IMR-90 (cell line): ENCODE results near the gene BBIP1. TPM values are rescaled to one million over a fixed set of nuclear protein-coding genes. Genes with fewer than 3 reads are reported as not detected.

ENCODE experiments used
- ATAC-seq: fragments of 200-7000 bp; cut with Tn5 transposase; 2 replicates; pipeline ENCODE4 v1.9.1; 2020; ENCODE audit warnings: low read depth, mild to moderate bottlenecking, moderate library complexity
- BruUV-seq: library from RNA; stranded (reverse); fragments of 400-500 nt; replicated peaks from 2 replicates; lab custom pipeline; 2021; lab: Mats Ljungman, UMichigan
- CTCF ChIA-PET: fragments of 300-600 bp; formaldehyde crosslinking; extraction: SDS; loops from one replicate; lab custom pipeline; 2021; ENCODE audit warnings: antibody characterized with exemption; lab: Yijun Ruan, JAX
- POLR2A ChIA-PET: fragments of 300-600 bp; sonication (Branson Sonifier 250); formaldehyde crosslinking; loops from one replicate; lab custom pipeline; 2022; ENCODE audit warnings: antibody characterized with exemption; ENCODE audit not compliant: unreplicated experiment; lab: Charles Lee
- DNase-seq: peaks from one replicate; pipeline ENCODE4 v3.0.0; 2013
- H2AFZ ChIP-seq: replicated peaks from 2 replicates; pipeline ENCODE3; 2013; ENCODE audit warnings: low read length, mild to moderate bottlenecking; ENCODE audit not compliant: poor library complexity
- H2AK5ac ChIP-seq: 2 replicates; pipeline ENCODE4 v1.6.1; 2013; ENCODE audit warnings: low read depth, low read length, inconsistent platforms
- H2AK9ac ChIP-seq: replicated peaks from 2 replicates; pipeline ENCODE3; 2013; ENCODE audit warnings: mild to moderate bottlenecking, low read depth, low read length, moderate library complexity; ENCODE audit not compliant: poor library complexity
- H2BK120ac ChIP-seq: 2 replicates; pipeline ENCODE4 v1.6.1; 2013; ENCODE audit warnings: low read depth, low read length, inconsistent platforms
- H2BK15ac ChIP-seq: 3 replicates; pipeline ENCODE4 v1.6.1; 2013; ENCODE audit warnings: low read depth, low read length, inconsistent platforms
- H2BK20ac ChIP-seq: 2 replicates; pipeline ENCODE4 v1.6.1; 2013; ENCODE audit warnings: low read depth, mild to moderate bottlenecking, inconsistent platforms, low read length, moderate library complexity
- H2BK5ac ChIP-seq: 2 replicates; pipeline ENCODE4 v1.6.1; 2013; ENCODE audit warnings: mild to moderate bottlenecking, low read depth, low read length, inconsistent platforms; ENCODE audit not compliant: poor library complexity, severe bottlenecking
- H3K14ac ChIP-seq: replicated peaks from 2 replicates; pipeline ENCODE4 v1.6.1; 2013; ENCODE audit warnings: low read depth, low read length, inconsistent platforms
- H3K18ac ChIP-seq: 2 replicates; pipeline ENCODE4 v1.6.1; 2013; ENCODE audit warnings: low read depth, low read length, control low read depth
- H3K23ac ChIP-seq: 2 replicates; pipeline ENCODE4 v1.6.1; 2013; ENCODE audit warnings: low read depth, low read length, inconsistent platforms
- H3K27ac ChIP-seq: 2 replicates; pipeline ENCODE4 v1.5.1; 2013; ENCODE audit warnings: mild to moderate bottlenecking, control low read depth, low read length; ENCODE audit not compliant: insufficient read depth
- H3K27me3 ChIP-seq: 2 replicates; pipeline ENCODE4 v1.6.1; 2013; ENCODE audit warnings: low read length; ENCODE audit not compliant: control insufficient read depth, insufficient read depth
- H3K36me3 ChIP-seq: 2 replicates; pipeline ENCODE4 v1.6.1; 2013; ENCODE audit warnings: low read length, mixed read lengths; ENCODE audit not compliant: control insufficient read depth, insufficient read depth
- H3K4ac ChIP-seq: 2 replicates; pipeline ENCODE4 v1.6.1; 2013; ENCODE audit warnings: low read depth, low read length, inconsistent platforms
- H3K4me1 ChIP-seq: 2 replicates; pipeline ENCODE4 v1.6.1; 2013; ENCODE audit warnings: low read length, mixed read lengths; ENCODE audit not compliant: control insufficient read depth, insufficient read depth
- H3K4me2 ChIP-seq: 2 replicates; pipeline ENCODE4 v1.6.1; 2013; ENCODE audit warnings: low read depth, mild to moderate bottlenecking, control low read depth, low read length, moderate library complexity
- H3K4me3 ChIP-seq: 2 replicates; pipeline ENCODE4 v1.5.1; 2013; ENCODE audit warnings: low read depth, mild to moderate bottlenecking, control low read depth, low read length, moderate library complexity; ENCODE audit not compliant: insufficient read depth
- H3K56ac ChIP-seq: 2 replicates; pipeline ENCODE4 v1.6.1; 2013; ENCODE audit warnings: low read length, inconsistent platforms; ENCODE audit not compliant: insufficient read depth; ENCODE audit errors: extremely low read depth
- H3K79me1 ChIP-seq, 2 experiments: 2 replicates each; pipeline ENCODE4 v1.6.1; 2013; ENCODE audit warnings: low read length in 2 of 2, inconsistent platforms in 1 of 2, low read depth in 1 of 2
- H3K9ac ChIP-seq: 2 replicates; pipeline ENCODE4 v1.6.1; 2013; ENCODE audit warnings: low read depth, low read length, control low read depth
- H3K9me1 ChIP-seq: 2 replicates; pipeline ENCODE4 v1.6.1; 2013; ENCODE audit warnings: low read length, inconsistent platforms; ENCODE audit not compliant: insufficient read depth
- H3K9me3 ChIP-seq: 2 replicates; pipeline ENCODE4 v1.6.1; 2013; ENCODE audit warnings: low read length; ENCODE audit not compliant: control insufficient read depth, insufficient read depth
- H4K20me1 ChIP-seq: 2 replicates; pipeline ENCODE4 v1.6.1; 2013; ENCODE audit warnings: low read length, inconsistent platforms; ENCODE audit not compliant: insufficient read depth
- H4K5ac ChIP-seq: 2 replicates; pipeline ENCODE4 v1.6.1; 2013; ENCODE audit warnings: mild to moderate bottlenecking, low read depth, low read length, control low read depth
- H4K8ac ChIP-seq, 2 experiments: 2 replicates each; pipeline ENCODE4 v1.6.1; 2013; ENCODE audit warnings: low read depth in 2 of 2, low read length in 2 of 2, control low read depth in 1 of 2, inconsistent platforms in 1 of 2
- H4K91ac ChIP-seq: 2 replicates; pipeline ENCODE4 v1.6.1; 2013; ENCODE audit warnings: low read depth, low read length, inconsistent platforms; ENCODE audit not compliant: insufficient read depth
- BHLHE40 ChIP-seq: fragments of 150-350 bp; IDR thresholded peaks from 2 replicates; pipeline ENCODE4 v1.6.1; 2016; ENCODE audit warnings: mild to moderate bottlenecking, low read depth, low read length
- CEBPB ChIP-seq: IDR thresholded peaks from 2 replicates; pipeline ENCODE4 v1.6.1; 2012; ENCODE audit warnings: low read depth, low read length, improper control_type of control experiment
- CHD1 ChIP-seq: IDR thresholded peaks from 2 replicates; pipeline ENCODE4 v1.6.1; 2012; ENCODE audit warnings: low read depth, low read length, improper control_type of control experiment
- CTCF ChIP-seq: conservative IDR thresholded peaks from 2 replicates; pipeline ENCODE4 v1.5.1; 2012; ENCODE audit warnings: mild to moderate bottlenecking, low read depth, low read length, improper control_type of control experiment
- ELK1 ChIP-seq: fragments of 150-350 bp; IDR thresholded peaks from 2 replicates; pipeline ENCODE4 v1.6.1; 2016; ENCODE audit warnings: low read depth, mild to moderate bottlenecking, low read length, moderate library complexity, borderline replicate concordance
- FOS ChIP-seq: fragments of 150-350 bp; IDR thresholded peaks from 2 replicates; pipeline ENCODE4 v1.6.1; 2016; ENCODE audit warnings: low read depth, low read length
- MAFK ChIP-seq: IDR thresholded peaks from 2 replicates; pipeline ENCODE4 v1.6.1; 2012; ENCODE audit warnings: low read depth, low read length, improper control_type of control experiment
- MAZ ChIP-seq: IDR thresholded peaks from 2 replicates; pipeline ENCODE4 v1.6.1; 2012; ENCODE audit warnings: low read depth, mild to moderate bottlenecking, low read length, improper control_type of control experiment, moderate library complexity, borderline replicate concordance
- MXI1 ChIP-seq: IDR thresholded peaks from 2 replicates; pipeline ENCODE4 v1.6.1; 2012; ENCODE audit warnings: low read depth, mild to moderate bottlenecking, low read length, moderate library complexity, borderline replicate concordance
- NFE2L2 ChIP-seq: fragments of 150-350 bp; IDR thresholded peaks from 2 replicates; pipeline ENCODE4 v1.6.1; 2016; ENCODE audit warnings: low read depth, mild to moderate bottlenecking, low read length
- POLR2A ChIP-seq: IDR thresholded peaks from 2 replicates; pipeline ENCODE4 v1.6.1; 2012; ENCODE audit warnings: mild to moderate bottlenecking, low read depth, low read length
- RAD21 ChIP-seq: IDR thresholded peaks from 2 replicates; pipeline ENCODE4 v1.6.1; 2012; ENCODE audit warnings: low read length, improper control_type of control experiment
- RCOR1 ChIP-seq: IDR thresholded peaks from 2 replicates; pipeline ENCODE4 v1.6.1; 2012; ENCODE audit warnings: mild to moderate bottlenecking, low read length, improper control_type of control experiment; ENCODE audit not compliant: insufficient replicate concordance
- RFX5 ChIP-seq: IDR thresholded peaks from 2 replicates; pipeline ENCODE4 v1.8.0; 2012; ENCODE audit warnings: low read depth, mild to moderate bottlenecking, low read length, moderate library complexity
- SMC3 ChIP-seq: fragments of 150-350 bp; IDR thresholded peaks from 2 replicates; pipeline ENCODE4 v1.6.1; 2016; ENCODE audit warnings: low read depth, mild to moderate bottlenecking, antibody characterized with exemption, low read length, moderate library complexity
- USF2 ChIP-seq: fragments of 150-350 bp; IDR thresholded peaks from 2 replicates; pipeline ENCODE4 v1.6.1; 2017; ENCODE audit warnings: mild to moderate bottlenecking, antibody characterized with exemption, low read length, low read depth
- WGBS, 2 experiments: methylation state at CpG; one replicate each; pipeline versions ENCODE4 v1.1.5 to v1.1.7; 2013; ENCODE audit warnings: missing lambda C conversion rate in 2 of 2; ENCODE audit not compliant: insufficient read length in 1 of 2; ENCODE audit errors: extremely low coverage in 2 of 2; 5-methylcytosine and 5-hydroxymethylcytosine counted together
- dilution Hi-C: fragments of 300-500 bp; cut with HindIII; formaldehyde crosslinking; loops from one replicate; pipeline ENCODE4 v1.14.3; 2018; ENCODE audit warnings: low sequenced_read_pairs; ENCODE audit not compliant: unreplicated experiment
- in situ Hi-C: fragments of 300-500 bp; cut with MboI; formaldehyde crosslinking; loops from 3 replicates; pipeline ENCODE4 v1.14.3; 2019; ENCODE audit warnings: low sequenced_read_pairs, inconsistent platforms, mixed read lengths
- intact Hi-C: fragments of 100-400 bp; cut with micrococcal nuclease; formaldehyde crosslinking; loops from 2 replicates; pipeline ENCODE4 v1.10.0; 2022
- polyA plus RNA-seq, 3 experiments: library from polyadenylated mRNA; depleted of rRNA; stranded (reverse); fragments of >200 nt; gene quantifications; 2 replicates each; pipeline ENCODE4 v1.2.3, GENCODE V29; 2012; ENCODE audit warnings: low replicate concordance in 1 of 3
- total RNA-seq: library from RNA; depleted of rRNA; stranded (reverse); fragments of >200 nt; gene quantifications from 2 replicates; pipeline ENCODE4 v1.2.3, GENCODE V29; 2012

The BBIP1 gene
- total and polyA plus RNA-seq, 2 of the 4 experiments (the other 2 are of a cell fraction) = 17.4 to 19.9 TPM

- Histone ChIP-seq H3K4me1 (peaks cover 21% of the 10 kb centered on the region), H2BK20ac (no peak overlapping the region), H4K20me1 (no peaks in the 10 kb centered on the region), H2BK120ac (no peak overlapping the region), H3K27ac (no peak overlapping the region), H2AFZ (no peak overlapping the region), H3K4ac (no peak overlapping the region; the same call in 1 of the 2 replicates), H2BK15ac (no peak overlapping the region), H4K91ac (no peak overlapping the region), H2AK5ac (no peak overlapping the region), H3K4me3 (no peak overlapping the region), H3K4me2 (no peak overlapping the region), H3K27me3 (no peaks in the 10 kb centered on the region), H3K23ac (no peak overlapping the region), H3K9ac (no peak overlapping the region), H2BK5ac (no peak overlapping the region), H3K18ac (no peak overlapping the region), H3K9me3 (no peaks in the 10 kb centered on the region), H4K5ac (no peak overlapping the region), H4K8ac (no peak overlapping the region), H3K9me1 (peaks cover 7% of the 10 kb centered on the region; the same call in 1 of the 2 replicates), H3K36me3 (no peaks in the 10 kb centered on the region), H3K56ac (no peak overlapping the region), H3K14ac (no peak overlapping the region), H2AK9ac (no peak overlapping the region), H3K79me1 (no peaks in the 10 kb centered on the region)
- WGBS, 2 experiments = 100% methylated on average over 1 of the region's 2 CpGs; no CpG with 5 or more reads in 1 of the 2 experiments
- TF ChIP-seq MXI1 = no peak
- TF ChIP-seq CHD1 = no peak
- no peak for TF ChIP-seq MAFK
- TF ChIP-seq BHLHE40 = no peak
- TF ChIP-seq USF2 = no peak
- no peak for TF ChIP-seq ELK1
- no peak for TF ChIP-seq RAD21
- TF ChIP-seq RCOR1 = no peak
- no peak for TF ChIP-seq NFE2L2
- no peak for TF ChIP-seq CEBPB
- no peak for TF ChIP-seq SMC3
- no peak for TF ChIP-seq CTCF
- no peak for TF ChIP-seq POLR2A
- no peak for TF ChIP-seq FOS
- TF ChIP-seq MAZ = no peak
- TF ChIP-seq RFX5 = no peak
- ChIA-PET POLR2A (no interaction called here), CTCF (no interaction called here)
- in situ Hi-C loops = no loop called here
- dilution Hi-C loops = no loop called here
- no peak for ATAC-seq
- intact Hi-C loops = loop anchor here (5.0 kb wide), 1 partner anchor 37 kb away; no protein-coding TSS in a partner anchor
- no TSS peak for BruUV-seq
- DNase-seq = no peak
Observed at GRCh38 chr10:110863956-110864355, 55.0 kb downstream of the BBIP1 start.
